ENCODE results near the gene RUSF1. TPM values are rescaled to one million over a fixed set of nuclear protein-coding genes. Genes with fewer than 3 reads are reported as not detected.
"Not testable (repeated sequence)": the region's sequence is repeated elsewhere in the genome, so short reads cannot be mapped to it uniquely, and the experiment has no call there.

The RUSF1 gene
- polyA plus RNA-seq, 2 donors, result 31.6 to 52.1 TPM

GRCh38 chr16:31489298-31489564, 19.0 kb downstream of the RUSF1 start:
- Histone ChIP-seq H3K4me3 (ENCODE audit: low read depth in 1 of 2, low read length in 2 of 2) (no peak overlapping the region), H3K27me3 (ENCODE audit: control insufficient read depth in 1 of 2, insufficient read depth in 2 of 2, low read length in 2 of 2) (no peaks in the 10 kb centered on the region), H3K9me3 (ENCODE audit: control insufficient read depth in 2 of 2, insufficient read depth in 1 of 2, low read depth in 1 of 2, low read length in 1 of 2) (no peaks in the 10 kb centered on the region), H3K4me1 (ENCODE audit: control insufficient read depth in 2 of 2, insufficient read depth in 2 of 2, low read length in 1 of 2) (peaks cover 12 to 17% of the 10 kb centered on the region in 2 donors), H3K36me3 (ENCODE audit: control insufficient read depth in 2 of 2, insufficient read depth in 2 of 2, low read length in 1 of 2) (peaks cover 10 to 23% of the 10 kb centered on the region in 2 donors), H3K27ac (ENCODE audit: low read depth in 2 of 2, low read length in 1 of 2) (no peak overlapping the region)
- WGBS, 2 donors, result 75% methylated on average over 7 of the region's 7 CpGs

GRCh38 chr16:31488468-31489297, 19.5 kb downstream of the RUSF1 start:
- H3K4me3 ChIP-seq (ENCODE audit: low read depth in 1 of 2, low read length in 2 of 2), result peak overlapping the region; percentile 47 to 58
- WGBS, 2 donors, result 33 to 41% methylated on average over 71 to 77 of the region's 77 CpGs
- H3K36me3 ChIP-seq (ENCODE audit: control insufficient read depth in 2 of 2, insufficient read depth in 2 of 2, low read length in 1 of 2), result peaks cover 10 to 21% of the 10 kb centered on the region in 2 donors
- H3K9me3 ChIP-seq (ENCODE audit: control insufficient read depth in 2 of 2, insufficient read depth in 1 of 2, low read depth in 1 of 2, low read length in 1 of 2), result no peaks in the 10 kb centered on the region
- H3K27ac ChIP-seq (ENCODE audit: low read depth in 2 of 2, low read length in 1 of 2), result no peak overlapping the region
- H3K27me3 ChIP-seq (ENCODE audit: control insufficient read depth in 1 of 2, insufficient read depth in 2 of 2, low read length in 2 of 2), result no peaks in the 10 kb centered on the region
- H3K4me1 ChIP-seq (ENCODE audit: control insufficient read depth in 2 of 2, insufficient read depth in 2 of 2, low read length in 1 of 2), result peaks cover 12 to 17% of the 10 kb centered on the region in 2 donors

- peaks cover 8 to 16% of the 10 kb centered on the region in 2 donors for H3K36me3 ChIP-seq (ENCODE audit: control insufficient read depth in 2 of 2, insufficient read depth in 2 of 2, low read length in 1 of 2)
- peak overlapping the region; percentile 47 to 58 for H3K4me3 ChIP-seq (ENCODE audit: low read depth in 1 of 2, low read length in 2 of 2)
- no peak overlapping the region for H3K27ac ChIP-seq (ENCODE audit: low read depth in 2 of 2, low read length in 1 of 2)
- H3K9me3 ChIP-seq (ENCODE audit: control insufficient read depth in 2 of 2, insufficient read depth in 1 of 2, low read depth in 1 of 2, low read length in 1 of 2), result no peaks in the 10 kb centered on the region
- 1% methylated on average over 60 of the region's 60 CpGs for WGBS, 2 donors
- H3K27me3 ChIP-seq (ENCODE audit: control insufficient read depth in 1 of 2, insufficient read depth in 2 of 2, low read length in 2 of 2), result no peaks in the 10 kb centered on the region
- peaks cover 12 to 17% of the 10 kb centered on the region in 2 donors for H3K4me1 ChIP-seq (ENCODE audit: control insufficient read depth in 2 of 2, insufficient read depth in 2 of 2, low read length in 1 of 2)
These were observed 20.3 kb downstream of the RUSF1 start for GRCh38 chr16:31487720-31488467.

GRCh38 chr16:31487071-31487719, 21.0 kb downstream of the RUSF1 start:
- 7 to 10% methylated on average over 48 of the region's 48 CpGs for WGBS, 2 donors

GRCh38 chr16:31486045-31486444, 22.1 kb downstream of the RUSF1 start:
- 94 to 95% methylated on average over 5 of the region's 5 CpGs for WGBS, 2 donors
- no peak overlapping the region for H3K4me3 ChIP-seq (ENCODE audit: low read depth in 1 of 2, low read length in 2 of 2)
- H3K27me3 ChIP-seq (ENCODE audit: control insufficient read depth in 1 of 2, insufficient read depth in 2 of 2, low read length in 2 of 2), result no peaks in the 10 kb centered on the region
- peaks cover 12 to 17% of the 10 kb centered on the region in 2 donors for H3K4me1 ChIP-seq (ENCODE audit: control insufficient read depth in 2 of 2, insufficient read depth in 2 of 2, low read length in 1 of 2)
- no peaks in the 10 kb centered on the region for H3K9me3 ChIP-seq (ENCODE audit: control insufficient read depth in 2 of 2, insufficient read depth in 1 of 2, low read depth in 1 of 2, low read length in 1 of 2)
- H3K27ac ChIP-seq (ENCODE audit: low read depth in 2 of 2, low read length in 1 of 2), result no peak overlapping the region
- peaks cover 0 to 3% of the 10 kb centered on the region in 2 donors for H3K36me3 ChIP-seq (ENCODE audit: control insufficient read depth in 2 of 2, insufficient read depth in 2 of 2, low read length in 1 of 2)

More at GRCh38 chr16:31487071-31487719, 21.0 kb downstream of the RUSF1 start:
- Histone ChIP-seq H3K27ac (ENCODE audit: low read depth in 2 of 2, low read length in 1 of 2) (no peak overlapping the region), H3K4me3 (ENCODE audit: low read depth in 1 of 2, low read length in 2 of 2) (peak overlapping the region; percentile 47 to 58), H3K27me3 (ENCODE audit: control insufficient read depth in 1 of 2, insufficient read depth in 2 of 2, low read length in 2 of 2) (no peaks in the 10 kb centered on the region), H3K9me3 (ENCODE audit: control insufficient read depth in 2 of 2, insufficient read depth in 1 of 2, low read depth in 1 of 2, low read length in 1 of 2) (no peaks in the 10 kb centered on the region), H3K4me1 (ENCODE audit: control insufficient read depth in 2 of 2, insufficient read depth in 2 of 2, low read length in 1 of 2) (peaks cover 12 to 17% of the 10 kb centered on the region in 2 donors), H3K36me3 (ENCODE audit: control insufficient read depth in 2 of 2, insufficient read depth in 2 of 2, low read length in 1 of 2) (peaks cover 5 to 9% of the 10 kb centered on the region in 2 donors)

GRCh38 chr16:31485571-31485970, 22.6 kb downstream of the RUSF1 start:
- H3K27me3 ChIP-seq (ENCODE audit: control insufficient read depth in 1 of 2, insufficient read depth in 2 of 2, low read length in 2 of 2), result no peaks in the 10 kb centered on the region
- no peak overlapping the region for H3K4me3 ChIP-seq (ENCODE audit: low read depth in 1 of 2, low read length in 2 of 2)
- H3K27ac ChIP-seq (ENCODE audit: low read depth in 2 of 2, low read length in 1 of 2), result no peak overlapping the region
- H3K9me3 ChIP-seq (ENCODE audit: control insufficient read depth in 2 of 2, insufficient read depth in 1 of 2, low read depth in 1 of 2, low read length in 1 of 2), result no peaks in the 10 kb centered on the region
- peaks cover 12 to 17% of the 10 kb centered on the region in 2 donors for H3K4me1 ChIP-seq (ENCODE audit: control insufficient read depth in 2 of 2, insufficient read depth in 2 of 2, low read length in 1 of 2)
- no peaks in the 10 kb centered on the region for H3K36me3 ChIP-seq (ENCODE audit: control insufficient read depth in 2 of 2, insufficient read depth in 2 of 2, low read length in 1 of 2)
- WGBS, 2 donors, result 93 to 94% methylated on average over 17 of the region's 17 CpGs

- H3K4me1 ChIP-seq (ENCODE audit: control insufficient read depth in 2 of 2, insufficient read depth in 2 of 2, low read length in 1 of 2), result peaks cover 12 to 17% of the 10 kb centered on the region in 2 donors
These were observed 23.6 kb downstream of the RUSF1 start for GRCh38 chr16:31484491-31485171.

GRCh38 chr16:31484048-31484447, 24.1 kb downstream of the RUSF1 start:
- not testable (repeated sequence) for H3K27ac ChIP-seq (ENCODE audit: low read depth in 2 of 2, low read length in 1 of 2); H3K27me3 ChIP-seq (ENCODE audit: control insufficient read depth in 1 of 2, insufficient read depth in 2 of 2, low read length in 2 of 2); H3K36me3 ChIP-seq (ENCODE audit: control insufficient read depth in 2 of 2, insufficient read depth in 2 of 2, low read length in 1 of 2); H3K4me3 ChIP-seq (ENCODE audit: low read depth in 1 of 2, low read length in 2 of 2); H3K9me3 ChIP-seq (ENCODE audit: control insufficient read depth in 2 of 2, insufficient read depth in 1 of 2, low read depth in 1 of 2, low read length in 1 of 2)
- peaks cover 12 to 16% of the 10 kb centered on the region in 2 donors for H3K4me1 ChIP-seq (ENCODE audit: control insufficient read depth in 2 of 2, insufficient read depth in 2 of 2, low read length in 1 of 2)
- 92 to 95% methylated on average over 4 of the region's 4 CpGs for WGBS, 2 donors

More at GRCh38 chr16:31484491-31485171, 23.6 kb downstream of the RUSF1 start:
- 56 to 65% methylated on average over 14 of the region's 14 CpGs for WGBS, 2 donors
- Histone ChIP-seq H3K27me3 (ENCODE audit: control insufficient read depth in 1 of 2, insufficient read depth in 2 of 2, low read length in 2 of 2) (no peaks in the 10 kb centered on the region), H3K9me3 (ENCODE audit: control insufficient read depth in 2 of 2, insufficient read depth in 1 of 2, low read depth in 1 of 2, low read length in 1 of 2) (no peaks in the 10 kb centered on the region), H3K27ac (ENCODE audit: low read depth in 2 of 2, low read length in 1 of 2) (no peak overlapping the region), H3K36me3 (ENCODE audit: control insufficient read depth in 2 of 2, insufficient read depth in 2 of 2, low read length in 1 of 2) (no peaks in the 10 kb centered on the region), H3K4me3 (ENCODE audit: low read depth in 1 of 2, low read length in 2 of 2) (no peak overlapping the region)

- peaks cover 0 to 2% of the 10 kb centered on the region in 2 donors for H3K36me3 ChIP-seq (ENCODE audit: control insufficient read depth in 2 of 2, insufficient read depth in 2 of 2, low read length in 1 of 2)
- H3K4me1 ChIP-seq (ENCODE audit: control insufficient read depth in 2 of 2, insufficient read depth in 2 of 2, low read length in 1 of 2), result peaks cover 6 to 8% of the 10 kb centered on the region in 2 donors
- 89 to 94% methylated on average over 4 of the region's 4 CpGs for WGBS, 2 donors
- no peaks in the 10 kb centered on the region for H3K27me3 ChIP-seq (ENCODE audit: control insufficient read depth in 1 of 2, insufficient read depth in 2 of 2, low read length in 2 of 2)
- no peak within 1 kb of the TSS for H3K27ac ChIP-seq (ENCODE audit: low read depth in 2 of 2, low read length in 1 of 2)
- H3K4me3 ChIP-seq (ENCODE audit: low read depth in 1 of 2, low read length in 2 of 2), result no peak within 1 kb of the TSS
- no peaks in the 10 kb centered on the region for H3K9me3 ChIP-seq (ENCODE audit: control insufficient read depth in 2 of 2, insufficient read depth in 1 of 2, low read depth in 1 of 2, low read length in 1 of 2)
These were observed 25.1 kb downstream of the RUSF1 start, which contains the start of gene SLC5A2 for GRCh38 chr16:31483081-31483480. Gene SLC5A2 (plus strand): TSS chr16:31483123. CDS start chr16:31483137, 14 bp downstream.
